HEK293 (cell line): ENCODE results near the gene STUM.

Experiments
- CTCF ChIA-PET: fragments of 350-600 bp; formaldehyde crosslinking; extraction: SDS; loops from one replicate; lab custom pipeline; 2021; ENCODE audit warnings: antibody characterized with exemption; lab: Yijun Ruan, JAX
- POLR2A ChIA-PET: fragments of 300-600 bp; formaldehyde crosslinking; extraction: SDS; loops from one replicate; lab custom pipeline; 2020; ENCODE audit warnings: antibody characterized with exemption, inconsistent platforms; lab: Yijun Ruan, JAX
- H3K27ac ChIP-seq: fragments of 200-500 bp; sonication (Bioruptor generic); 2 replicates; pipeline ENCODE4 v1.5.1; 2014; ENCODE audit warnings: low read depth, low read length, control low read depth, inconsistent platforms; ENCODE audit errors: extremely low read depth
- H3K36me3 ChIP-seq, 2 experiments: fragments of 200-500 bp in 1 of 2; sonication (Bioruptor generic) in 1 of 2; 1 replicate in 1 of 2; 2 replicates in 1 of 2; pipeline ENCODE4 v1.5.1; 2014 to 2017; ENCODE audit warnings: inconsistent platforms in 2 of 2, low read length in 2 of 2; ENCODE audit not compliant: control insufficient read depth in 2 of 2, insufficient read depth in 1 of 2
- H3K4me1 ChIP-seq: fragments of 200-500 bp; sonication (Bioruptor generic); 2 replicates; pipeline ENCODE4 v1.5.1; 2014; ENCODE audit warnings: mild to moderate bottlenecking, low read length, inconsistent platforms; ENCODE audit not compliant: control insufficient read depth, insufficient read depth
- H3K4me3 ChIP-seq: 2 replicates; pipeline ENCODE4 v1.5.1; 2011; ENCODE audit warnings: low read depth, mild to moderate bottlenecking, control low read depth, low read length, moderate library complexity
- H3K9me3 ChIP-seq: fragments of 200-500 bp; sonication (Bioruptor generic); 2 replicates; pipeline ENCODE4 v1.5.1; 2014; ENCODE audit warnings: low read depth, low read length, inconsistent platforms; ENCODE audit not compliant: control insufficient read depth, insufficient read depth
- AEBP2 ChIP-seq: fragments of 450-650 bp; formaldehyde crosslinking; IDR thresholded peaks from 2 replicates; pipeline ENCODE4 v1.5.1; 2016; ENCODE audit warnings: missing biosample characterization, missing genetic modification characterization, borderline replicate concordance
- EGR2 ChIP-seq: fragments of 450-650 bp; formaldehyde crosslinking; IDR thresholded peaks from 2 replicates; pipeline ENCODE4 v1.5.1; 2016; ENCODE audit warnings: low read depth, missing biosample characterization, missing genetic modification characterization
- GLIS1 ChIP-seq: fragments of 450-650 bp; formaldehyde crosslinking; IDR thresholded peaks from 2 replicates; pipeline ENCODE4 v1.5.1; 2016; ENCODE audit warnings: missing biosample characterization, missing genetic modification characterization
- ZFHX2 ChIP-seq: fragments of 450-650 bp; formaldehyde crosslinking; conservative IDR thresholded peaks from 2 replicates; pipeline ENCODE4 v1.5.1; 2016; ENCODE audit warnings: missing biosample characterization, missing genetic modification characterization
- ZFP3 ChIP-seq: fragments of 450-650 bp; formaldehyde crosslinking; IDR thresholded peaks from 2 replicates; pipeline ENCODE4 v1.5.1; 2016; ENCODE audit warnings: low read depth, missing biosample characterization, missing genetic modification characterization
- ZIC2 ChIP-seq: fragments of 450-650 bp; formaldehyde crosslinking; IDR thresholded peaks from 2 replicates; pipeline ENCODE4 v1.5.1; 2016; ENCODE audit warnings: missing biosample characterization, missing genetic modification characterization
- ZNF114 ChIP-seq: fragments of 450-650 bp; formaldehyde crosslinking; IDR thresholded peaks from 2 replicates; pipeline ENCODE4 v1.5.0; 2017; ENCODE audit warnings: missing biosample characterization, missing genetic modification characterization
- ZNF223 ChIP-seq: fragments of 450-650 bp; formaldehyde crosslinking; IDR thresholded peaks from 2 replicates; pipeline ENCODE4 v1.5.1; 2016; ENCODE audit warnings: missing biosample characterization, missing genetic modification characterization
- ZNF404 ChIP-seq: fragments of 450-650 bp; formaldehyde crosslinking; IDR thresholded peaks from 2 replicates; pipeline ENCODE4 v1.5.1; 2017; ENCODE audit warnings: missing biosample characterization, missing genetic modification characterization
- ZNF426 ChIP-seq: fragments of 450-650 bp; formaldehyde crosslinking; IDR thresholded peaks from 2 replicates; pipeline ENCODE4 v1.5.1; 2017; ENCODE audit warnings: missing biosample characterization, missing genetic modification characterization, mild to moderate bottlenecking, inconsistent platforms, moderate library complexity
- ZNF449 ChIP-seq: fragments of 450-650 bp; formaldehyde crosslinking; IDR thresholded peaks from 2 replicates; pipeline ENCODE4 v1.5.1; 2017; ENCODE audit warnings: missing biosample characterization, mild to moderate bottlenecking, missing genetic modification characterization, moderate library complexity
- ZNF580 ChIP-seq: fragments of 450-650 bp; formaldehyde crosslinking; IDR thresholded peaks from 2 replicates; pipeline ENCODE4 v1.5.1; 2016; ENCODE audit warnings: missing biosample characterization, missing genetic modification characterization
- ZNF596 ChIP-seq: fragments of 450-650 bp; IDR thresholded peaks from 2 replicates; pipeline ENCODE4 v1.5.0; 2018; ENCODE audit warnings: missing biosample characterization, mild to moderate bottlenecking, missing genetic modification characterization, moderate library complexity
- ZNF707 ChIP-seq: fragments of 450-650 bp; formaldehyde crosslinking; IDR thresholded peaks from 2 replicates; pipeline ENCODE4 v1.5.1; 2016; ENCODE audit warnings: missing biosample characterization, missing genetic modification characterization
- ZNF768 ChIP-seq: fragments of 450-650 bp; formaldehyde crosslinking; IDR thresholded peaks from 2 replicates; pipeline ENCODE4 v1.5.1; 2018; ENCODE audit warnings: missing biosample characterization, mild to moderate bottlenecking, missing genetic modification characterization
- ZNF792 ChIP-seq: fragments of 450-650 bp; formaldehyde crosslinking; IDR thresholded peaks from 2 replicates; pipeline ENCODE4 v1.5.1; 2016; ENCODE audit warnings: missing biosample characterization, missing genetic modification characterization
- ZXDB ChIP-seq: fragments of 450-650 bp; formaldehyde crosslinking; IDR thresholded peaks from 2 replicates; pipeline ENCODE4 v1.5.1; 2016; ENCODE audit warnings: missing biosample characterization, missing genetic modification characterization

The STUM gene

GRCh38 chr1:226627050-226627755, 78.6 kb downstream of the STUM start:
- Histone ChIP-seq H3K9me3 (no peaks in the 10 kb centered on the region), H3K27ac (no peak overlapping the region), H3K36me3 (no peaks in the 10 kb centered on the region), H3K4me1 (no peaks in the 10 kb centered on the region), H3K4me3 (no peak overlapping the region)
- POLR2A ChIA-PET: interaction anchor here (0.6 kb wide), 1 partner anchor 638 kb away, joined by 7 read pairs; no protein-coding TSS in a partner anchor
- TF ChIP-seq ZNF792 (0 out of 2 replicates have a peak, but pooled peaks have one; percentile 24), ZNF404 (tag by site-specific recombination) (peak; percentile 29; the same call in 1 of the 2 replicates), ZNF223 (tag by site-specific recombination) (no peak)
- CTCF ChIA-PET: interaction anchor here (0.6 to 3.3 kb wide), 46 partner anchors 8 to 1439 kb away, joined by 3 to 30 read pairs (median 4); partner anchors contain the start of gene STUM

- Histone ChIP-seq H3K4me1 (no peaks in the 10 kb centered on the region), H3K27ac (no peak overlapping the region), H3K9me3 (no peaks in the 10 kb centered on the region), H3K36me3 (no peaks in the 10 kb centered on the region), H3K4me3 (no peak overlapping the region)
- ChIA-PET CTCF (interaction anchor here (0.6 to 1.3 kb wide), 5 partner anchors 8 to 200 kb away, joined by 3 to 5 read pairs (median 3); no protein-coding TSS in a partner anchor), POLR2A (interaction anchor here (0.6 to 1.2 kb wide), 2 partner anchors 221 to 637 kb away, joined by 5 to 7 read pairs; no protein-coding TSS in a partner anchor)
- TF ChIP-seq ZNF707 (tag by site-specific recombination) (no peak), ZNF768 (tag by site-specific recombination) (peak; percentile 87; the same call in 1 of the 2 replicates), EGR2 (tag by site-specific recombination) (peak; percentile 64), ZNF449 (tag by site-specific recombination) (no peak), ZNF114 (tag by site-specific recombination) (no peak), ZFHX2 (peak; percentile 40; the same call in 1 of the 2 replicates), ZIC2 (no peak), ZNF580 (0 out of 2 replicates have a peak, but pooled peaks have one; percentile 66), ZNF426 (tag by site-specific recombination) (no peak), ZNF596 (tag by site-specific recombination) (no peak), ZFP3 (tag by site-specific recombination) (no peak), AEBP2 (tag by site-specific recombination) (no peak), GLIS1 (peak; percentile 16; the same call in 1 of the 2 replicates), ZXDB (tag by site-specific recombination) (no peak)
Observed at GRCh38 chr1:226627924-226628611, 79.5 kb downstream of the STUM start.
